HG03469 (cell line): ENCODE data around the gene CEP295NL.
"Not testable (repeated sequence)": the region's sequence is repeated elsewhere in the genome, so short reads cannot be mapped to it uniquely, and the experiment has no call there.

Source experiments
- ATAC-seq: cut with Tn5 transposase; IDR thresholded peaks from one replicate; pipeline ENCODE4 v1.9.1; 2021; ENCODE audit warnings: mild to moderate bottlenecking, moderate library complexity, moderate number of reproducible peaks; ENCODE audit not compliant: unreplicated experiment

The CEP295NL gene

GRCh38 chr17:78868391-78868790 lies 34.6 kb downstream of the CEP295NL start:
- ATAC-seq, result no peak

- not testable (repeated sequence) for ATAC-seq
Observed at GRCh38 chr17:78867046-78867445, 36.0 kb downstream of the CEP295NL start.

- ATAC-seq, result no peak
Observed at GRCh38 chr17:78865682-78866390, 37.2 kb downstream of the CEP295NL start.

- ATAC-seq, result no peak
Observed at GRCh38 chr17:78864117-78864516, 38.9 kb downstream of the CEP295NL start.

- ATAC-seq, result no peak
Observed at GRCh38 chr17:78862073-78863023, 40.7 kb downstream of the CEP295NL start.

GRCh38 chr17:78861229-78861628 lies 41.8 kb downstream of the CEP295NL start:
- no peak for ATAC-seq

- ATAC-seq, result no peak
Observed at GRCh38 chr17:78859051-78859450, 44.0 kb downstream of the CEP295NL start.

GRCh38 chr17:78857266-78857665 lies 45.7 kb downstream of the CEP295NL start:
- ATAC-seq, result no peak

GRCh38 chr17:78855561-78856165 lies 47.3 kb downstream of the CEP295NL start:
- ATAC-seq, result no peak

- no peak for ATAC-seq
Observed at GRCh38 chr17:78854508-78854907, 48.5 kb downstream of the CEP295NL start.

GRCh38 chr17:78853926-78854394 lies 49.0 kb downstream of the CEP295NL start:
- ATAC-seq, result no peak

GRCh38 chr17:78852709-78853121 lies 50.3 kb downstream of the CEP295NL start:
- ATAC-seq, result no peak

GRCh38 chr17:78849026-78849425 lies 54.0 kb downstream of the CEP295NL start:
- no peak for ATAC-seq

- ATAC-seq, result no peak
Observed at GRCh38 chr17:78847052-78847451, 55.9 kb downstream of the CEP295NL start.

- no peak for ATAC-seq
Observed at GRCh38 chr17:78844301-78845005, 58.5 kb downstream of the CEP295NL start.

GRCh38 chr17:78842881-78843565 lies 60.0 kb downstream of the CEP295NL start:
- no peak for ATAC-seq

GRCh38 chr17:78840780-78841611 lies 62.0 kb downstream of the CEP295NL start, which contains the start of gene USP36:
TSS of gene USP36 (minus strand) at chr17:78840814. CDS start at chr17:78836363, 4,451 bp downstream.
- peak; percentile 75 for ATAC-seq
